ENCODE measurements around the gene OR6S1. TPM values are rescaled to one million over a fixed set of nuclear protein-coding genes. Genes with fewer than 3 reads are reported as not detected.

Gene OR6S1
- total RNA-seq, 2 experiments from 2014 or later: not detected

GRCh38 chr14:20631023-20631879, 10.2 kb downstream of the OR6S1 start:
- TF ChIP-seq CTCF (conservative IDR thresholded peaks at IDR 0.05; ENCODE audit: low read length) (no peak), EZH2phosphoT487 (IDR thresholded peaks at IDR 0.05; ENCODE audit: borderline replicate concordance, low read depth, low read length) (no peak)
- Histone ChIP-seq H3K9me2 (ENCODE audit: insufficient read depth, low read length) (no peaks in the 10 kb centered on the region), H3K79me2 (ENCODE audit: insufficient read depth, low read depth, low read length) (no peaks in the 10 kb centered on the region), H3K27ac (ENCODE audit: low read depth, low read length, poor library complexity, severe bottlenecking) (no peak overlapping the region), H4K20me1 (ENCODE audit: insufficient read depth, low read length) (no peaks in the 10 kb centered on the region), H3K9me3 (ENCODE audit: low read length) (no peaks in the 10 kb centered on the region), H2AFZ (ENCODE audit: low read length) (no peak overlapping the region), H3K4me3 (ENCODE audit: low read depth, low read length, poor library complexity, severe bottlenecking) (no peak overlapping the region), H3K4me1 (ENCODE audit: insufficient read depth, low read length, poor library complexity, severe bottlenecking) (no peaks in the 10 kb centered on the region), H3K36me3 (ENCODE audit: insufficient read depth, low read length) (no peaks in the 10 kb centered on the region), H3K4me2 (ENCODE audit: low read length) (peak overlapping the region; percentile 23; the same call in 1 of the 2 replicates)
- ChIA-PET POLR2A (interaction anchor here (1.0 kb wide), 1 partner anchor 9 kb away, joined by 3 read pairs; no protein-coding TSS in a partner anchor), CTCF (ENCODE audit: unreplicated experiment) (no interaction called here)
- no peak for DNase-seq (ENCODE audit: low spot score)
- intact Hi-C loops (cut with micrococcal nuclease; ENCODE audit: unreplicated experiment): no loop called here
- BruUV-seq (replicated peaks): no TSS peak

GRCh38 chr14:20630340-20631022, 11.0 kb downstream of the OR6S1 start:
- Histone ChIP-seq H2AFZ (ENCODE audit: low read length) (no peak overlapping the region), H3K9me3 (ENCODE audit: low read length) (no peaks in the 10 kb centered on the region), H3K36me3 (ENCODE audit: insufficient read depth, low read length) (no peaks in the 10 kb centered on the region), H3K4me3 (ENCODE audit: low read depth, low read length, poor library complexity, severe bottlenecking) (no peak overlapping the region), H4K20me1 (ENCODE audit: insufficient read depth, low read length) (no peaks in the 10 kb centered on the region), H3K9me2 (ENCODE audit: insufficient read depth, low read length) (no peaks in the 10 kb centered on the region), H3K27ac (ENCODE audit: low read depth, low read length, poor library complexity, severe bottlenecking) (no peak overlapping the region), H3K79me2 (ENCODE audit: insufficient read depth, low read depth, low read length) (no peaks in the 10 kb centered on the region), H3K4me1 (ENCODE audit: insufficient read depth, low read length, poor library complexity, severe bottlenecking) (no peaks in the 10 kb centered on the region), H3K4me2 (ENCODE audit: low read length) (peak overlapping the region; percentile 23; the same call in 1 of the 2 replicates)
- no peak for TF ChIP-seq EZH2phosphoT487 (IDR thresholded peaks at IDR 0.05; ENCODE audit: borderline replicate concordance, low read depth, low read length)
- no peak for TF ChIP-seq CTCF (conservative IDR thresholded peaks at IDR 0.05; ENCODE audit: low read length)
- intact Hi-C loops (cut with micrococcal nuclease; ENCODE audit: unreplicated experiment): no loop called here
- POLR2A ChIA-PET: interaction anchor here (0.6 to 1.0 kb wide), 2 partner anchors 8 to 441 kb away, joined by 3 to 4 read pairs; no protein-coding TSS in a partner anchor
- no TSS peak for BruUV-seq (replicated peaks)
- DNase-seq (ENCODE audit: low spot score): no peak
- CTCF ChIA-PET (ENCODE audit: unreplicated experiment): no interaction called here
